SK-N-SH (cell line): Measurements from ENCODE around the gene RELB. TPM values are rescaled to one million over a fixed set of nuclear protein-coding genes. Genes with fewer than 3 reads are reported as not detected.

Experiments
- CTCF ChIA-PET: fragments of 300-600, 350-600 bp; formaldehyde crosslinking; extraction: SDS; loops from one replicate; lab custom pipeline; 2021; lab: Yijun Ruan, JAX
- POLR2A ChIA-PET: fragments of 350-600 bp; sonication (Branson Sonifier 250); formaldehyde crosslinking; extraction: SDS; loops from one replicate; lab custom pipeline; 2020; ENCODE audit warnings: antibody characterized with exemption, inconsistent platforms; lab: Yijun Ruan, JAX
- DNase-seq: peaks from one replicate; pipeline ENCODE4 v3.0.0; 2012
- H2AFZ ChIP-seq: fragments of 200-600 bp; sonication (generic); 2 replicates; pipeline ENCODE4 v1.8.1; 2016; ENCODE audit warnings: antibody characterized with exemption, mild to moderate bottlenecking, low read depth
- H3F3A ChIP-seq: fragments of 200-600 bp; sonication (generic); replicated peaks from 2 replicates; pipeline ENCODE3; 2016; ENCODE audit warnings: antibody characterized with exemption, mild to moderate bottlenecking; ENCODE audit not compliant: insufficient read depth
- H3K27ac ChIP-seq, 2 experiments: fragments of 200-500 bp in 1 of 2; fragments of 200-600 bp in 1 of 2; sonication (Bioruptor generic) in 1 of 2; sonication (generic), shearing (Covaris generic) in 1 of 2; 2 replicates each; pipeline versions ENCODE4 v1.5.1 to v1.6.1; 2014 to 2016; ENCODE audit warnings: low read depth in 2 of 2, inconsistent platforms in 1 of 2, low read length in 1 of 2, mild to moderate bottlenecking in 1 of 2, mixed read lengths in 1 of 2
- H3K27me3 ChIP-seq: fragments of 200-600 bp; sonication (generic), shearing (Covaris generic); 2 replicates; pipeline ENCODE4 v1.6.1; 2016; ENCODE audit warnings: mixed run types; ENCODE audit not compliant: insufficient read depth
- H3K36me3 ChIP-seq, 2 experiments: fragments of 200-500 bp in 1 of 2; fragments of 200-600 bp in 1 of 2; sonication (Bioruptor generic) in 1 of 2; sonication (generic) in 1 of 2; replicated peaks in 1 of 2; 2 replicates each; pipeline versions ENCODE3 to v1.5.1; 2014 to 2016; ENCODE audit warnings: low read length in 1 of 2, mild to moderate bottlenecking in 1 of 2; ENCODE audit not compliant: insufficient read depth in 2 of 2, control insufficient read depth in 1 of 2
- H3K4me1 ChIP-seq, 2 experiments: fragments of 200-500 bp in 1 of 2; fragments of 200-600 bp in 1 of 2; sonication (Bioruptor generic) in 1 of 2; sonication (generic), shearing (Covaris generic) in 1 of 2; 2 replicates each; pipeline versions ENCODE4 v1.5.1 to v1.6.1; 2014 to 2016; ENCODE audit warnings: low read depth in 1 of 2, low read length in 1 of 2, mixed run types in 1 of 2; ENCODE audit not compliant: insufficient read depth in 2 of 2, control insufficient read depth in 1 of 2
- H3K4me2 ChIP-seq: fragments of 200-600 bp; sonication (generic), shearing (Covaris generic); 2 replicates; pipeline ENCODE4 v1.6.1; 2017; ENCODE audit warnings: mixed run types
- H3K4me3 ChIP-seq, 2 experiments: fragments of 200-500 bp in 1 of 2; fragments of 200-600 bp in 1 of 2; sonication (Bioruptor generic) in 1 of 2; sonication (generic), shearing (Covaris generic) in 1 of 2; 2 replicates each; pipeline versions ENCODE4 v1.5.1 to v1.8.1; 2014 to 2016; ENCODE audit warnings: low read depth in 2 of 2, inconsistent platforms in 1 of 2, low read length in 1 of 2, mild to moderate bottlenecking in 1 of 2, mixed read lengths in 1 of 2, moderate library complexity in 1 of 2
- H3K79me2 ChIP-seq: fragments of 200-600 bp; sonication (generic); 2 replicates; pipeline ENCODE4 v1.8.1; 2017; ENCODE audit warnings: mild to moderate bottlenecking; ENCODE audit not compliant: insufficient read depth
- H3K9ac ChIP-seq: fragments of 200-600 bp; sonication (generic); 2 replicates; pipeline ENCODE4 v1.6.1; 2017; ENCODE audit warnings: mixed run types
- H3K9me2 ChIP-seq: fragments of 200-600 bp; sonication (generic); 2 replicates; pipeline ENCODE4 v1.6.1; 2017; ENCODE audit warnings: mixed run types
- H3K9me3 ChIP-seq: fragments of 200-600 bp; sonication (generic); 2 replicates; pipeline ENCODE4 v1.6.1; 2017; ENCODE audit warnings: mixed run types, mild to moderate bottlenecking, moderate library complexity
- H4K20me1 ChIP-seq: fragments of 200-600 bp; sonication (generic); 2 replicates; pipeline ENCODE4 v1.6.1; 2017; ENCODE audit warnings: mild to moderate bottlenecking, mixed run types; ENCODE audit not compliant: insufficient read depth
- CHD2 ChIP-seq: fragments of 150-350 bp; IDR thresholded peaks from 2 replicates; pipeline ENCODE4 v1.6.1; 2018; ENCODE audit warnings: low read length; ENCODE audit not compliant: partially characterized antibody
- EP300 ChIP-seq, 2 experiments: IDR thresholded peaks; 2 replicates each; pipeline versions ENCODE4 v1.4.0 to v1.6.1; 2012; ENCODE audit warnings: borderline replicate concordance in 1 of 2, low read depth in 1 of 2, low read length in 1 of 2
- EZH2phosphoT487 ChIP-seq: fragments of 200-600 bp; sonication (generic); IDR thresholded peaks from 2 replicates; pipeline ENCODE4 v1.6.1; 2017; ENCODE audit warnings: low read depth, mixed run types, mild to moderate bottlenecking, antibody characterized with exemption, moderate library complexity, borderline replicate concordance
- FOSL2 ChIP-seq: IDR thresholded peaks from 2 replicates; pipeline ENCODE4 v1.4.0; 2012; ENCODE audit warnings: low read depth, mild to moderate bottlenecking, moderate library complexity, borderline replicate concordance
- FOXM1 ChIP-seq: IDR thresholded peaks from 2 replicates; pipeline ENCODE4 v1.4.0; 2012; ENCODE audit warnings: low read depth, mild to moderate bottlenecking
- GABPA ChIP-seq: IDR thresholded peaks from 2 replicates; pipeline ENCODE4 v1.4.0; 2012; ENCODE audit warnings: low read depth, mild to moderate bottlenecking
- GATA2 ChIP-seq: sonication (generic); formaldehyde crosslinking; IDR thresholded peaks from 2 replicates; pipeline ENCODE4 v1.5.0; 2020; ENCODE audit warnings: mild to moderate bottlenecking, missing genetic modification reagents
- POLR2AphosphoS5 ChIP-seq: IDR thresholded peaks from 2 replicates; pipeline ENCODE4 v1.6.1; 2012; ENCODE audit warnings: low read depth, low read length
- RCOR1 ChIP-seq: fragments of 150-350 bp; IDR thresholded peaks from 2 replicates; pipeline ENCODE4 v1.6.1; 2017; ENCODE audit warnings: antibody characterized with exemption, low read length
- RFX5 ChIP-seq: IDR thresholded peaks from 2 replicates; pipeline ENCODE4 v1.6.1; 2012; ENCODE audit warnings: mild to moderate bottlenecking, improper control_type of control experiment, low read length
- SIN3A ChIP-seq: IDR thresholded peaks from 2 replicates; pipeline ENCODE4 v1.6.1; 2012; ENCODE audit warnings: low read depth, mild to moderate bottlenecking, low read length, moderate library complexity, borderline replicate concordance
- SMC3 ChIP-seq: IDR thresholded peaks from 2 replicates; pipeline ENCODE4 v1.6.1; 2012; ENCODE audit warnings: low read depth, low read length, improper control_type of control experiment
- TCF12 ChIP-seq: IDR thresholded peaks from 2 replicates; pipeline ENCODE4 v1.4.0; 2012
- WGBS: methylation state at CpG from one replicate; pipeline ENCODE4 v1.1.6; 2017; ENCODE audit warnings: low lambda C conversion rate; 5-methylcytosine and 5-hydroxymethylcytosine counted together
- polyA plus RNA-seq, 3 experiments: library from polyadenylated mRNA; depleted of rRNA; stranded (reverse); fragments of >200 nt; gene quantifications; 2 replicates each; pipeline ENCODE4 v1.2.3, GENCODE V29; 2012
- TF ChIP-seq, protein P1 (sequence below): fragments of 200-600 bp; sonication (generic); IDR thresholded peaks from 2 replicates; pipeline ENCODE4 v1.6.1; 2017; ENCODE audit warnings: antibody characterized with exemption, mild to moderate bottlenecking, moderate library complexity
- TF ChIP-seq, protein P2 (sequence below): IDR thresholded peaks from 2 replicates; pipeline ENCODE4; 2012

Gene RELB
- polyA plus RNA-seq, 1 of the 3 experiments (the other 2 are of a cell fraction): 12.6 TPM

DNA sequence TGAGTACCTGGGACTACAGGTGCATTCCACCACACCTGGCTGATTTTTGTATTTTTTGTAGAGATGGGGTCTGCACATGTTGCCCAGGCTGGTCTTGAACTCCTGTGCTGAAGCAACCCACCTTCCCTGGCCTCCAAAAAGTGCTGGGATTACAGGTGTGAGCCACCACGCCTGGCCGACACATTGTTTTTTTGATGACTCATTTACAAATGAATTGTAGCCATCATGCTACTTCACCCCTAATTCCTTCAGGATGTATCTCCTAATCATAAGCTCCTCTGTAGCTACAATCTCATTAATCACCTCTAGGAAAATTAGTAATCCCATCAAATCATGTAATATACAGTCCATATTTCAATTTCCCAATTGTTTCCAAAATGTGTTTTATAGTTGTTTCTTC lies 17.9 kb downstream of the RELB start:
- POLR2A ChIA-PET: no interaction called here
- 92% methylated on average over 2 of the region's 2 CpGs for WGBS
- Histone ChIP-seq H4K20me1 (no peaks in the 10 kb centered on the region), H3K9ac (no peak overlapping the region), H3K27ac (no peak overlapping the region), H3K27me3 (no peaks in the 10 kb centered on the region), H3K4me3 (no peak overlapping the region), H3F3A (peaks cover 8% of the 10 kb centered on the region), H2AFZ (no peak overlapping the region), H3K9me2 (no peaks in the 10 kb centered on the region), H3K4me1 (no peaks in the 10 kb centered on the region), H3K9me3 (no peaks in the 10 kb centered on the region), H3K79me2 (no peaks in the 10 kb centered on the region), H3K4me2 (no peak overlapping the region), H3K36me3 (no peaks in the 10 kb centered on the region)
- DNase-seq: no peak
- no peak for TF ChIP-seq POLR2AphosphoS5
- no peak for TF ChIP-seq RCOR1
- CTCF ChIA-PET: interaction anchor here (0.7 to 1.6 kb wide), 2 partner anchors 40 to 421 kb away, joined by 3 to 8 read pairs; no protein-coding TSS in a partner anchor

- H3K9me3 ChIP-seq: no peaks in the 10 kb centered on the region
- CTCF ChIA-PET: no interaction called here
- H3K9ac ChIP-seq: no peak overlapping the region
- no peaks in the 10 kb centered on the region for H3K4me1 ChIP-seq
- no peaks in the 10 kb centered on the region for H3K27me3 ChIP-seq
- POLR2A ChIA-PET: no interaction called here
- H3K9me2 ChIP-seq: no peaks in the 10 kb centered on the region
- H3K27ac ChIP-seq: no peak overlapping the region
- DNase-seq: no peak
- H3K79me2 ChIP-seq: no peaks in the 10 kb centered on the region
- WGBS: 90% methylated on average over 3 of the region's 3 CpGs
- H4K20me1 ChIP-seq: no peaks in the 10 kb centered on the region
- H3K36me3 ChIP-seq: no peaks in the 10 kb centered on the region
- no peak overlapping the region for H3K4me2 ChIP-seq
- no peak overlapping the region for H3K4me3 ChIP-seq
- peaks cover 8% of the 10 kb centered on the region for H3F3A ChIP-seq
- no peak for TF ChIP-seq GABPA
- TF ChIP-seq FOSL2: no peak
- TF ChIP-seq SMC3: no peak
- TF ChIP-seq, protein P1, sequence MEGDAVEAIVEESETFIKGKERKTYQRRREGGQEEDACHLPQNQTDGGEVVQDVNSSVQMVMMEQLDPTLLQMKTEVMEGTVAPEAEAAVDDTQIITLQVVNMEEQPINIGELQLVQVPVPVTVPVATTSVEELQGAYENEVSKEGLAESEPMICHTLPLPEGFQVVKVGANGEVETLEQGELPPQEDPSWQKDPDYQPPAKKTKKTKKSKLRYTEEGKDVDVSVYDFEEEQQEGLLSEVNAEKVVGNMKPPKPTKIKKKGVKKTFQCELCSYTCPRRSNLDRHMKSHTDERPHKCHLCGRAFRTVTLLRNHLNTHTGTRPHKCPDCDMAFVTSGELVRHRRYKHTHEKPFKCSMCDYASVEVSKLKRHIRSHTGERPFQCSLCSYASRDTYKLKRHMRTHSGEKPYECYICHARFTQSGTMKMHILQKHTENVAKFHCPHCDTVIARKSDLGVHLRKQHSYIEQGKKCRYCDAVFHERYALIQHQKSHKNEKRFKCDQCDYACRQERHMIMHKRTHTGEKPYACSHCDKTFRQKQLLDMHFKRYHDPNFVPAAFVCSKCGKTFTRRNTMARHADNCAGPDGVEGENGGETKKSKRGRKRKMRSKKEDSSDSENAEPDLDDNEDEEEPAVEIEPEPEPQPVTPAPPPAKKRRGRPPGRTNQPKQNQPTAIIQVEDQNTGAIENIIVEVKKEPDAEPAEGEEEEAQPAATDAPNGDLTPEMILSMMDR: no peak
- no peak for TF ChIP-seq SIN3A
- no peak for TF ChIP-seq GATA2 (CRISPR knock-in tag)
- no peak for TF ChIP-seq TCF12
- TF ChIP-seq FOXM1: no peak
- TF ChIP-seq EZH2phosphoT487: no peak
- no peak for TF ChIP-seq CHD2
- TF ChIP-seq, protein P2, sequence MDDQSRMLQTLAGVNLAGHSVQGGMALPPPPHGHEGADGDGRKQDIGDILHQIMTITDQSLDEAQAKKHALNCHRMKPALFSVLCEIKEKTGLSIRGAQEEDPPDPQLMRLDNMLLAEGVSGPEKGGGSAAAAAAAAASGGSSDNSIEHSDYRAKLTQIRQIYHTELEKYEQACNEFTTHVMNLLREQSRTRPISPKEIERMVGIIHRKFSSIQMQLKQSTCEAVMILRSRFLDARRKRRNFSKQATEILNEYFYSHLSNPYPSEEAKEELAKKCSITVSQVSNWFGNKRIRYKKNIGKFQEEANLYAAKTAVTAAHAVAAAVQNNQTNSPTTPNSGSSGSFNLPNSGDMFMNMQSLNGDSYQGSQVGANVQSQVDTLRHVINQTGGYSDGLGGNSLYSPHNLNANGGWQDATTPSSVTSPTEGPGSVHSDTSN: no peak
- TF ChIP-seq EP300 (IDR thresholded peaks at IDR 0.05; ENCODE audit: borderline replicate concordance in 1 of 2, low read depth in 1 of 2, low read length in 1 of 2): no peak
- no peak for TF ChIP-seq RFX5
- no peak overlapping the region for H2AFZ ChIP-seq
Observed at GRCh38 chr19:45020071-45020470, 18.8 kb downstream of the RELB start.
